VCaP (cell line): ENCODE results near the gene SH3TC1.

Experiments
- H3K27ac ChIP-seq: fragments of 450-650 bp; 2 replicates; pipeline ENCODE4 v1.5.1; 2017
- CTCF ChIP-seq: fragments of 450-650 bp; conservative IDR thresholded peaks from 2 replicates; pipeline ENCODE4 v1.5.1; 2017; ENCODE audit warnings: mild to moderate bottlenecking, moderate library complexity

Gene SH3TC1

GRCh38 chr4:8265171-8265929, 66.3 kb downstream of the SH3TC1 start:
- H3K27ac ChIP-seq = no peak overlapping the region
- TF ChIP-seq CTCF = no peak

GRCh38 chr4:8266088-8266487, 67.0 kb downstream of the SH3TC1 start:
- TF ChIP-seq CTCF = no peak
- no peak overlapping the region for H3K27ac ChIP-seq

GRCh38 chr4:8266508-8266907, 67.4 kb downstream of the SH3TC1 start:
- TF ChIP-seq CTCF = no peak
- H3K27ac ChIP-seq = no peak overlapping the region

- H3K27ac ChIP-seq = no peak overlapping the region
- TF ChIP-seq CTCF = peak; percentile 43
Measured at GRCh38 chr4:8267077-8267476, 68.0 kb downstream of the SH3TC1 start.

GRCh38 chr4:8268211-8268610, 69.1 kb downstream of the SH3TC1 start:
- TF ChIP-seq CTCF = no peak
- H3K27ac ChIP-seq = no peak overlapping the region

- peak overlapping the region; percentile 43; the same call in 1 of the 2 replicates for H3K27ac ChIP-seq
- TF ChIP-seq CTCF = no peak
Measured at GRCh38 chr4:8268901-8269534, 69.9 kb downstream of the SH3TC1 start.

- peak within 1 kb of the TSS; percentile 43; the same call in 1 of the 2 replicates for H3K27ac ChIP-seq
- TF ChIP-seq CTCF = peak; percentile 10; the same call in 1 of the 2 replicates
Measured at GRCh38 chr4:8269535-8270417, 70.7 kb downstream of the SH3TC1 start, which contains the start of gene HTRA3. TSS of gene HTRA3 (plus strand) at chr4:8269754. CDS start at chr4:8269969, 215 bp downstream.
